ENCODE measurements around the gene CHI3L2.

Gene CHI3L2

GRCh38 chr1:111256988-111257658 lies 29.6 kb downstream of the CHI3L2 start:
- no peak for DNase-seq

DNA sequence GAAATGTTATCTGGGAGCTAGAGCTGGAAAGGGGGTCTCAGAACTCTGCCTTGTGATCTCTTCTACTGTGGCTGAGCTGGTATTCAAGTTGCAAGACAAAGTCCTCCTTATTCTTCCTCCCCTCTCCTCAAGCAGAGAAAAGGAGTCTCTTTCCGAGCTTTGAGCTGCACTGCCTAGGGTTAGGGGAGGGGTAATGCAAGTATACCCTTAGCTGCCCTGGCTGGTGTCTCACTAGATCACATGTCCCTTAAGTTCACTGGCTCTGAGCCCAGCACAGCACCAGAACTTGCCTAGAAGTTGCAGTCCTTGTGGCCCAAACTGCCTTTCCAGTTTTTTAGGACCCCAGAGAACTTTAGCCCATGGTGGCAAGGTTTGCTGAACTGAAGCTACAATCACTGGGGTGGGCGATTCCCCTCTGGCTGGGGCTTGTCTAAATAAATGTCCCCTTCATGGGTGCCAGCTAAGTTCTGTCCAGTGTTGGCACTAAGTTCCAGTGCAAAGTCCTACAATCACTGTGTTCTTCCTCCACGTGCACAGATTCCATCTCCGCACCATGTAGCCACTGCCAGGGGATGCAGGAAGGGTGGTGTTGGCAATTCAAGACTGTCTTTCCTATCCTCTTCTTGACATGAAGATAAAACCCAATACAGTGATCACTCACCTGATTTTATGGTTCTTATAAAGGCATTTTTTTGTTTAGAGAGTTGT lies 40.4 kb downstream of the CHI3L2 start:
- DNase-seq = no peak

- DNase-seq = no peak
Observed at GRCh38 chr1:111269825-111270406, 42.4 kb downstream of the CHI3L2 start.

GRCh38 chr1:111270771-111271463 lies 43.4 kb downstream of the CHI3L2 start:
- DNase-seq = no peak

DNA sequence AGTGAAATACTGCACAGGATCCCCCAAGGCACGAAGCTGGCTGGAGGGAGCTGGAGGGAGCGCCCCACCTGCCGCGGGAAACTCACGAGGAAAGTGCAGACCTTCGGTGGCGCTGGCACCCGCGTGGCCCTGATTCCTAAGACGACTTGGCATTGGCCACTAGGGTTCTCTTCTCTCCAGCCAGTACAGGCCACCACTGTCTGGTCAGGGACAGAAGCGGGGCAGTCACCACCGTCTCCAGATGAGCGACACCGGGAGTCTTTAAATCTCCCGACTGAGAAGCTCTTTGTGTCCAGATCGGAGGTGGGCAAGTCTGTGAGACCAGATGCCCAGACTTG lies 43.9 kb downstream of the CHI3L2 start:
- no peak for DNase-seq

GRCh38 chr1:111272081-111272480 lies 44.6 kb downstream of the CHI3L2 start:
- DNase-seq = no peak

DNA sequence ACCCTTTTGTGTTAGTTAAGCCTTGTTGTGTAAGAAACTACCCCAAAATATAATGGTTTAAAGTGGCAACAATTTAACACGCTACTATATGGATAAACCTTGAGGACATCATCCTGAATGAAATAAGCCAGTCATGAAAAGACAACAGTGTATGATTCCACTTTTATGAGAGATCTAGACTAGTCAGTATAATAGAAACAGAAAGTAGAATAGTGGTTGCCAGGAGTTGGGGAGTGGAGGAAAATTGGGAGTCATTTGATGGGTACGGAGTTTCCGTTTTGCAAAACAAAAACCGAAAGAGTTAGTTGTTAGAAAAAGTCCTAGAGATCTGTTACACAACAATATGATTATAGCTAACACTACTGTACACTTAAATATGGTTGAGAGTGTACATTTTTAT lies 47.1 kb downstream of the CHI3L2 start:
- DNase-seq = no peak

GRCh38 chr1:111275079-111275478 lies 47.6 kb downstream of the CHI3L2 start:
- no peak for DNase-seq

DNA sequence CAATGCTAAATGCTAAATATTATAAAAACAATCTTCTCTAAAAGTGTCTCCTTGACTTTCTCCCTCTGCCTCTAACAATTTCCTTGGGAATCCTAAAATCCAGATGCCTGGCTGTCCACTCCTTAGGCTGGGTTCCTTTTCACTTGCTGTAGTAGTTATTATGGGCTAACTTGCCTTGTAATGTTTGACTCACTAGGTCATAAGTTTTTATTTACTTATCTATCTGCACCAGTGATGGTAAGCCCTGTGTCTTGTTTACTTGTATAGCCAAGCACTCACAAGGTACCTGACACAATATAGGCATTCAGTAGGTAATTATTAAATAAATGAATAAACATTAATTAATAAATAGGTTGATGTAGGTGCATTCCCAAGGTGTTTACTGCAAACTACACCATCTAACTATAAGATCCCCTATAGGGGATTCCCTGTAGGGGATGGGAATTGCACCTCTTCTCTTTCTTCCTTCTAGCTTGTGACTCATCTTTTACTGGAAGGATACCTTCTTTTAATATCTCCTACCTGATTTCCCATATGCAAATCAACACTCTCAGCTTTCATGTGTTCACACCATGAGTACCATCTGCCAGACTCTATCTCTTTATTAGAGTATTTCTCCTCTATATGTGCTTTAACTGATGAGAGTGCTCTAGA lies 48.4 kb downstream of the CHI3L2 start:
- DNase-seq = no peak

DNA sequence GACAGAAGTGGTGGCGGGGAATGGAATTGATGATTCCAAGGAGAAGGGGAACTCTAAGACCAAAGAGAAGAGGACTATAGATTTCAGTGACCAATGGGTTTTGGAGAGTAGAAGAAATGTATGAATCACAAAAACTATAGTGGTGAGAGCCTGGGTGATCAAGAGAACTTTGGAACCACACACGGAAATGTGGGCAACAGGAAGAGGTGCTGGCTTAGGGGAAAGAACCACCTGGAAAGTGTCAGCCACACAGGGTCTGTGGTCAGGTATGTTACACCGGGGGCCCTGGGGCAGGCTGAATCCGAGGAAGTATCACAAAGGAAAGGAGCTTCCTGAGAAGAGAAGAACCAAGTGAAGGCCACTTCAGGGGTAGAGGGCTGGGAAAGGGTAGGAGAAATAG lies 51.6 kb downstream of the CHI3L2 start:
- DNase-seq = no peak

DNA sequence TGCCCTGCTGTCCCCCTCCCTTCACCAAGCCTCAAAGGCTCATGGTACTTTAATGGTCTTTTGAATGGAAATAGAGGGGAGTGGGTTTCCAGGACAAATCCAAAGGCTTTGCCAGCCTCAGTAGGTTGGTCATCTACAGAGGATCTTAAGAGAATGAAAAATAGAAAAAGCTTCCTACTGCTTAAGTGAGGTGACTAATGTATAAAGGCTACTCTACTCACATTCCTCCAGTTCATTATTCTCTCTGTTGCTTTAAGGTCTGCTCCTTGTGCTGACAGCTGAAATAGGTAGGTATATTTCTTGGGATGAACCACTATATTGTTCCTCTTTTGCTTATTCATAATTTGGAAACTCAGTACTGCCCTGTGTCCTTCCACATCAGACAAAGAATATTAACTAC lies 52.8 kb downstream of the CHI3L2 start:
- no peak for DNase-seq

DNA sequence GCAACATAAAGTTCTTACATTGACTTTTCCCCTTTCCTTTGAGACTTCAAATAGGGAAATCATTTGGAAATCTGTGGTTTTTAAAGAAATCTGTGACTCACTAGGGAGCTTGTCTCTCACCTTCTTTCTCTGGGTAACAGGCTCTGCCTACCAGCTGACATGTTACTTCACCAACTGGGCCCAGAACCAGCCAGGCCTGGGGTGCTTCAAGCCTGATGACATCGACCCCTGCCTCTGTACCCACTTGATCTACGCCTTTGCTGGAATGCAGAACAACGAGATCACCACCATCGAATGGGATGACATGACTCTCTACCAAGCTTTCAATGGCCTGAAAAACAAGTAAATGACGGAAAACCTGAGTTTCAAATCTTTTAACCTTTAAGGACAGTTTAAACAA lies 53.9 kb downstream of the CHI3L2 start:
- no peak for DNase-seq

GRCh38 chr1:111283838-111284237 lies 56.3 kb downstream of the CHI3L2 start:
- no peak for DNase-seq

DNA sequence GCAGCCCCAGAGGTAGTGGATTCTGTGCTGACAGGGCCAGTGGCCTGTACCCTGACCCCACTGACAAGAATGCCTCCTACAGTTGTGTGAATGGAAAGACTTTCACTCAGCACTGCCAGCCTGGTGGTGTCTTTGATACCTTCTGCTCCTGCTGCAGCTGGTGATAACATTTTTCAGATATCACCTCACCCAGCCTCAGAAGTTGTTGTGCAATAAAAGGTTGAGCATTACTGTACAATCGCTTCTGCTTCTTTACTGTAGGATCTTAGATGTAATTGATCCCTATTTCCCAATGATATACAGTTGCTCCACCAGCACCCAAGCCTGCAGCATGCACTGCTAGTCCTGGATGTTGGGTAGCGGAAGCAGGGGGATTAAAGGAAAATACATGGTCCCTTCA lies 58.4 kb downstream of the CHI3L2 start:
- DNase-seq = no peak

DNA sequence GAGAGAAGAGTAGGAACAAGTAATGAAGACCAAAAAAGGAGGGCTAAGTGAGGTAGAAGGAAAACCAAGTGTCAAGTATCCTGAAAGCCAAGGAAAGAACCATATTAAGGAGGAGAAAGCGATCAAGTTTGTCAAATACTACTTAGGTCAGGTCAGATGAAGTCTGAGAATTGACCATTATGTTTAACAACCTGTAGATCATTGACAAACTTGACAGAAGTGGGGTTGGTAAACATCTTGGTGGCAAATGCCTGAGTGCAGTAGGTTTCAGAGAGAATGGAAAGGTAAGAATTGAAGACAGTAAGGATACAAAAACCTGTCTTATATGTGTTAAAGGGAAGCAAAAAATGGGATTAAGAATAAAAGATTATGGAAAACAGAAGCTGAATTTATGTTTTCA lies 59.4 kb downstream of the CHI3L2 start:
- DNase-seq = no peak

DNA sequence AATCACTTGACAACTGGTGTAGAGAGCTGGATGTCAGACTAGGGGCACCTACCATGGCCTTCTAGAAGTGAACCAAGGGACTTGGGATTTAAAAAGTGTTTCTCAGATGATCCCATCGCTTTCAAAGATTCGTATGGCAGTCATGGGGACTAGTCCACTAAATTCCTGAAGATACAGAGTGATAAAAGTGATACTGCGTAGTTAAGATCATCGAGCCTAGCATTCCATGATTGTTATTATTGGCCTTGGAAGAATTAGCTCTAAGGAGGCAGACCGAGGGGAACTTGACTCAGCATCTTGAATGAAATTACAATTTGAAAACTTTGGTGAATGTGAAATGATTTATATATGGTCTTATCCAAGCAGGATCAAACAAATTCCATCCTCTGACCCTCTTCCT lies 61.9 kb downstream of the CHI3L2 start:
- DNase-seq = no peak

GRCh38 chr1:111290104-111290503 lies 62.6 kb downstream of the CHI3L2 start:
- DNase-seq = no peak

DNA sequence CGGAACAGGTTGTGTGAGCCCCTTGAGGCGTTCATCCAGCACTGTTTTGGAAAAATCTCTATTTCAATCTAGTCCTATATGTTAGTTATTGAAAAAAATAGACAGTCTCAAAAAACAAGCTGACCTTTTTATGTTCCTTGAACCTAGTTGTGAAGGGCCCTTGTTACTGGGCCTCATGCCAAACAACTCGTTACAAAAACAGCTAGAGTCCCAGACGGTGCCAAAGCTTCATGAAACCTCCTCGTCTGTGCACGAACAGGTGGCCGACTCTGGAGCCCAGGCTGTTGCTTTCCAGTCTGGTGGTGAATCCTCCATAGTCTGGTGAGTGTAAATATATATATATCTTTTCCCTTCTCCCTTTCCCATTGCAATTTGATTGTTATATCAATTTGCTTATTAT lies 63.1 kb downstream of the CHI3L2 start, which contains the start of gene CHIA:
Gene CHIA, plus strand, starts transcription at position 222 of the 400 bp plus-strand sequence. CDS start 19,617 bp downstream, outside the sequence.
- peak; percentile 30 for DNase-seq
